GDM1 (cell line): ENCODE measurements around the gene UBL4B.

Experiments used
- DNase-seq: peaks from one replicate; lab custom pipeline; 2025; lab: John Stamatoyannopoulos, UW

Gene UBL4B

DNA sequence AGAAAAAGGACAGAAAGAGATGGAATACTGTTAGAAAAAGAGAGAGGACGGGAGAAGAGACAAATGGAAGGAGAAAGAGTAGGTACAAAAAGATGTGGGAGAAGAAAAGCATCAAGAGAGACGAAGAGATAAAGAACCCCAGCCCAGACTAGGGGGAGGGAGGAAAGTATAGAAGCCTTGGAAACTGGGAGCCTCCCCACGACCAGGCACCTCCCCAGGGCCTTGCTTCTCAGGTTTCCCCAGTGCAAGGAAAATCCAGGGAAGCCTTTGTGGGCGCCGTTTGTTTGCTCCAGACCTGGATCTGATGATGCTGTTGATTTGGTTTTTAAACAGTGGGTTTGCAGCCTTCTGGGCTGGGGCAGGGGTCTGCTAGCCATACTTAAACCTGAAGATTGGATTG is 26.6 kb upstream of the UBL4B start:
- no peak for DNase-seq

DNA sequence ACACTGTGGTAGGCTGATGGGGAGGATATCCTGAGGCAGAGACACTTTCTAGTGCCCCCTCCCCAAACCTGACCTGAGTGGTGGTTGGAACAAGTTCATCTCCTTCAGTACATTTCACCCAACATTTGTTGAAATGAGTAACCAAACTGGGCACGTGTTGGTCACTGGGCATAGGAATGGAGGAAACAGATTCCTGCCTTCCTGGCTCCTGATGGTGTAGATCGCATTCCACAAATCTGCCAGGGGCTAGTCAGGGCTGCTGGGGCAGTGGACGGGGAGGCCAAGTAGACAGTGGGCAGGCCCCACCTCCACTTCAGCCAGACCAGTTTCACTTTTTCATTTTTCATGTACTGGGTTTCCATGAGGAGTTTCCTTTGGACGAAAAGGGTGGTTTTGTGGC is 25.3 kb upstream of the UBL4B start:
- DNase-seq = no peak

DNA sequence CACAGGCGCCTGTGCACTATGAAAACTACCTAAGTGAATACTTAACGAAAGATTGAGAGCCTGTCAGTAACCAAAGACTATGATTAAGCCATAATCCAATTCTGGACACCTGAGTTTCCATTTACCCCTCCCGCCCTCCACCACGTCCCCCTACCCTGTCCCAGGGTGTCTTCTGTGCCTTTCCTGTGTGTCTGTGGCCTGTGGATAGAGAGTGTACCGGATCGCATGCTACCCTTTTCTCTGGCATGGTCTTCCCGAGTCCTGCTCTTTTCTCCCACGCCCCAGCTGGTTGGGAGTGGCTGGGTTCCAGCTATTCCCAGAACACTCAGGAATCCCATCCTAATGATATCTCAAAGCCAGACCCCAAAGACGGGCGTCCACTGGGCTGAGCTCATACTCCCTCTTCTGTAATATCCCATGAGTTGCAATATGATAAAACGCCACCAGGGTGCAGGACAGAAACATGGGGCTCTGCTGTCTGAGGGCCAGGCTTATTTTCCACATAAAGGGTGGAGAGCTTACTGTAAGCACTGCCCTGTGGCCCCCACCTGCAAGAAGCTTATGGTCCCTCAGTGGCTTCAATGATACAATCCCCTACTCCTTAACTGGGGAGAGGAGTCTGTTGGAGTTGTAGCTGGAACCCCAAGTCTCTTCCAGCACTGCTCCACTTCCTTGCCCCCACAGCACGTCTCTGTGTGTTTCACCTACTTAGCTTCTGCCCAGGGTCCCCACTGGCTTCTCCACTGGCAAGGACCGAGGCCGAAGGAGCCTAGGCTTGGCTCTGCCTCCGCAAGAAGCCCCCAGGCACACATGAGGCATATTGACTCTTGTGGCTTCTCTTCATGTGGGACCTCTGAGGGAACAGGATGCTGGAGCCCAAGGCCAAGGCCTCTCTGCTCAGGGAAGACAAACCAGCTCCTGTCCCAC is 24.2 kb upstream of the UBL4B start:
- DNase-seq = peak; percentile 28

DNA sequence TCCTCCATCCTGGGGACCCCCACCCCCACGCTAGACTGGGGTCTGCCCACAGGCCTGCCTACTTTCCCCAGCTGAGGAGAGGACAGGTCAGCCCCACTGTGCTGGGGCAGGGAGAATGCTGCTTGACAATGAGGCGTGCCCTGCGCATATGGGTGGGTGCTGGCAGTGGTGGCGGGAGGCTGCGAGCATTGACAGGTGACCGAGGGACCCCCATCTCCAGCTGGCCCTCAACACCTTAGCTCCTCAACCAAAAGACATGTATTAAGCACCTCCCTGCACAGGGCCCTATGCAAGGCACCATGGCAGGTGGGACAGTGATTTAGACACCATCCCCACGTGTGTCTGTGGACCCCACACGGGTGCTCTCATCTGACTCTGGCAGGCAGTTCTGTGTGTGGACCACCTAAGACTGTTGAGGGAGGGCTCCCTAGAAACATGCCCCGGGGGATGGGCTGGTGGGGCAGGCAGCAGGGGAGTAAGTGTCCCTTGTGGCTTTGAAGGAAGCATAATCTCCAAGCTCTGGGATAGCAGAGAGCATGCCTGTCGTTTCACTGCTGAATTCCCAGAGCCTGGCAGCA is 23.4 kb upstream of the UBL4B start:
- DNase-seq = no peak

DNA sequence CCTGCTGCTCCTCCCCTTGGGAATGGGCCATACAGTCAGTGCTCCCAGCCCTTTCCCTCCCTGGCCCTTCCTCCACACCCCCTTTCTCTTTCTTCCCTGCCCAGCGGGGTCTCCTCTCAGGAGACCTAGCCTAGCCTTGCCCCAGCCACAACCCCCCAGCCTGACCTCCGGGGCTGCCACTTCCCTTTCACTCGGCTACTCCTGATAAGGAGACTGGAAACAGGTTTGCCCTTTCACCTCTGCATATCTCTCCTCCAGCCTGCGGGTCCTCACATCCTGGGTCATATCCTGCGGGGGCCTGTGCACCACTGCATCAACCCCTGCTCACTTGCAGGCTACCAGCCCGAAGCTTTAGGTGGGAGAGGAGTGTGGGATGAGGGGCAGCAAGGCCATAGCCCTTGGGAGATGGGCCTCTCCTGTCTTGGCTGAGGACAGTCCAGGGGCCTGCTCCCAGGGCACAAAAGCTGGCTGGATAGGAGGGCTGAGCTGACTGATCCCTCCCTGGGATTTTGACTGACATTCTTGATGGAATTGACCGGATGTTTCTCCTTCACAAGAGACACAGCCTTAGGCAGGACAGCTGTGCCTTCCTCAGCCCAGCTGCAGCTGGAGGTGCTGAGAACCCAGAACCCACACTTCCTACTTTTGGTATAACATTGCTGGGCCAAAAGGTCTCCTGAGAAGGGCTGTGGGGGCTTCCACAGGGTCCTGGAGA is 22.5 kb upstream of the UBL4B start:
- no peak for DNase-seq

DNA sequence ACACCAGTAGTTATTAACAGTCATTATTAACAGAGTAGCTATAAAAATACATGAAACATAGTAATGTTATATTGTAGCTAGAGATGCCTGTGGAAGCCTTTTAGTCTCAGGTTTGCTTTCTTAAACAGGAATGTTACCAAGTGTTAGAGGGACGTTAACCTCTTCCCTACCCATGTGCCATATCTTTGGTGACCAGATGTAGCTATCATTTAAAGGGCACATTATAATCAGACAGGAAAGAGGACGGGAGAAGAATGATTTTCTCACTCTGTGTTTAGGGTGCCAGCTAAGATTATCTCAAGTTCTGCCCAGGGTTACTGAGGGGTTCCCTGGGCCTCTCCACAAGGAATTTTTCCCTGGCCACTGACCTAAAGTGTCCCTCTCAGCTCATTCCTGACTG is 20.9 kb upstream of the UBL4B start:
- no peak for DNase-seq

DNA sequence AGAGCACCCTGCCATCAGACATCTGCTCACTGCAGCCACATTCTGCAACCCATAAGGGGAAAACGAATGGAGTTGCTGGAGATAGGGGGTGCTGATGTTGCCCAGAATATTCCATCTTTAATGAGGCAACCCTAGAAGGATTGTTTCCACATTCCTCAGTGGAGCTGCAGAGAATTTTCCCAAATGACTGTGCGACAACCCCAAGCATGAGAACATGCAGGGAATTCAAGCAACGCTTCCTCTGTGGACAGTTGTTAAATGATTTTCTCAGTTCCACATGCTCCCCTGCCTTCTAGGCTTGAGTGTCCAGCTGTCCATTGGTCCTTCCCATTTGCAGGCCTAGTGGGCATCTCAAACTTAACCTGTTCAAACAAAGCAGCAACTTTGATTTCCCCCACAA is 20.5 kb upstream of the UBL4B start:
- no peak for DNase-seq

DNA sequence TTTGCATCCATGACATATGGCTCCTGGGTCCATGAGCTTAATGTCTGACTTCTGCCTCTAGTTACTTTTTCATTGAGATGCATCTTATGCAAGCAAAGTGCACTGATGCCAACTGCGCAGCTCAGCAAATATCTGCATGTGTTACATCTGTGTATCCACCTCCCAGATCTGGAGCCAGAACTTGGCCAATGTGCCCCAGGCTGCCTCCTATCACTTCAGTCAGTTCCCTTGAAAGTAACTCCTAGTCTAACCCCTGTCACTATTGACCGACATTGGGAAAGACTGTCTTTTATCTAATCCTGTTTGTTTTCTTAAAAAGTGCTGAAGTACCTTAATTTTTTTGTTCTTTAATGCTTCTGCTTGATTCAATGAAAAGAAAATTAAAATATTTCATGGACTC is 19.3 kb upstream of the UBL4B start:
- no peak for DNase-seq

DNA sequence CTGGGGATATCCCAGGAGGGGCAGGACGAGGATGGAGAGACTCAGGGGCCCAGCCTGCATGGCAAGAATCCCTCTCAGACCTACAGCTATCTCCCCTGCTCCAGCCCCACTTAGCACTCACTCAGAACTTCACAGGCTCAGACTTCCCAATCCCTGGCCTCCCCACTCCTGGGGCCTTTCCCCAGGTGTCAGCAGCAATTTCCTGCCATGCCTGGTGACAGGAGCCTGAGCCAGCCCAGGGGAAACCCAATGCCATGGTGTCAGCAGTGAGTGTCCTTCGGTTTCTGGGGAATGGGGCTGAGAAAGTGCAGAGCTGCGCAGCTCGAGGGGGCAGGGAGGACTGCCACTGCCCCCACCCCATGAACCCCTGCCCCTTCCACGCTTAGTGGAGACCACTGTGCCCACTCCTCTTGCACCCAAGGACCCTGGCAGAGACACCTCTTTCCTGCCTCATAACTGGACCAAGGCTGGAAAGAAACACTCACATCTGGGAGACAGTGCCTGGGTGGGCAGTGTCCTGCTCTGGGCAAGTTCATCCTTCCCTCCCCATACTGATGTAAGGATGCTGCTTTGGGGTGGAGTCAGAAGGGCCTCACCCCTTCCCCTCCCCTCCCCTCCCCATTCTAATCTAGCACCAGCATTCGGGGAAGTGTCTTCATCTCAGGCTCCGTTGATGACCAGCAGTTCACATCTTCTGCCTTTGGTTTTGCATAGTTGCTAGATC is 17.1 kb upstream of the UBL4B start:
- no peak for DNase-seq

DNA sequence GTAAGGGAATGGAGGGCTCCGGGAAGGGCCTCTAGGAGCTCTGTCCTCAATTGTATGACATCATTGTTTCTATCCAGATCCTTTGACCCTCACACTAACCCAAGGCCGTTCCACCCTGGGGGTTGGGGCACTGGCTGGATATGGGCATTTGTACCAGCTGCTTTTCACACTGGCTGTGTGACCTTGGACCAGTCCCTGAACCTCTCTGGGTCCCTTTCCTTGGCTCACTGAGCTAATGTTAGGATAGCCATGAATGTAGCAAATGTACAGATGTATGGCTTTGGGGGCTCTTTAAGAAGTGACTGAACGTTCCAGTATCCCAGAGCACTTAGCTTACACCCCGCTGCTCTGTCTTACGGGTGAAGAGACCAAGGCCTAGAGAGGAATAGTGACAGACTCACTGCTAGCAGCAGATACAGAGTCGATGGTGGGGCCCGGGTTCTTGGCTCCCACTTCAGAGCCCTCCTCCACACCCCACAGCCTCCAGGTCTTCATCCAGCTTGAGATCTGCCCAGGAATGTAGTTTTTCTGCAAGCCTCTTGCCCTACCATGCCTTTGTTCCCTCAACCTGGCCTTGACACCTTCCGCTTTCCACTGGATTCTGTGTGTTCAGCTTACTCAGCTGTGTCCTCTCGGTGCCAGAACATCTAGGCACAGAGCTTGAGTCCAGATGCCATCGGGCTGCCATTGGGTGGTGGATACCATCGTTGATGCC is 14.6 kb upstream of the UBL4B start:
- no peak for DNase-seq

DNA sequence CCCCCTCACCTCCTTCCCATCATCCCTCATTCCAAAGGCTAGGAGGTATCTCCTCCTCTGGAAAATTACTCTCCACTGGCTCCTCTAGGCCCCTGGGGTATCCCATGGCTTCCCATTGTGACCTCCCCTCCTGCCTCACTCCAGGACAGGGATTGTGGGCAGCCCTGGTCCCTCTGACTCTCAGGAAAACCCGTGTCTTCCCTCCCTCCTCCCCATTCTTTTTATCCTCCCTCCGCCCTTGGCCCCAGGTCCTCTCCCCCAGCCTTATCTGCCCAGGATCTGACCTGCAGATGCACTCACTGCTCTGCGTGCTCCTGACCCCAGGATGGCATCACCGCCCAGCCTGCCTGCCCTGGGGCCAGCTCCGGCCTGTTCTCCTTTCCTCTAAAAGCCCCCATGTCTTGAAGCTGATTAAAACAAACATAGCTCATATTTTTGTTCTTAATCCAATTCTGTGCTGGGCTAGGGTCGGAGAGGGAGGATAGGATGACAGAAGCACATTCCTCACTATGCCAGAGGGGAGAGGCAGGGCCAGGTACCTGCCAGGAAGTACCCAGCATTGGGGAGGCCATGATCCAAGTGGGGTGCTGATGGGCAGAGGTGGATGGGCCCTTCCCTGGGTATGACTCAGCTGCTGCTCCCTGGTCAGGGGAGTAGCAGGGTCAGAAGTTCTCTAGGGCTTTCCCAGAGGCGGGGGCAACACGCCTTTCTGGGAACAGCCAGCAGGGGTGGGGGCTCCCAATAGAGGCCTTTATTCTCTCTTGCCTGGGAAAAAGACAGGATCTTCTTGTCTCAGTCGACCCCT is 13.8 kb upstream of the UBL4B start:
- DNase-seq = no peak

DNA sequence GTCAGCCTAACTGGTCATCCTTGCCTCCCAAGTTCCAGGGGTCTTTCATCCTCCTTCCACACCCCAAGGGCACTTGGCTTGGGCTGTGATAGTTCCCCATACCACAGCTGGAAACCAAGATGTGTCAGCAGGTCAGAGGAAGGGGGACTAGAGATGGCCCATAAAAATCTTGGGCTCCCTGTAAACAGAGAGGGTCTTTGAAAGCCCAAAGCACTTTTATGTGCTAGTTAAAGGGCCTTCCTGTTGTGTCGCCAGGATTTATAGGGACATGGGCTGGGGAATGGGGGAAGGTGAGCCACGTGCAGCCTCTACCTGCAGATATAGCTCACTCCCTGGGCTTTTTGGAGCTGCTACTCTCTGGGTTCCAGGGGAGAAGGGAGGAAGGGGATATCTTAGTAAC is 11.9 kb upstream of the UBL4B start:
- DNase-seq = no peak

DNA sequence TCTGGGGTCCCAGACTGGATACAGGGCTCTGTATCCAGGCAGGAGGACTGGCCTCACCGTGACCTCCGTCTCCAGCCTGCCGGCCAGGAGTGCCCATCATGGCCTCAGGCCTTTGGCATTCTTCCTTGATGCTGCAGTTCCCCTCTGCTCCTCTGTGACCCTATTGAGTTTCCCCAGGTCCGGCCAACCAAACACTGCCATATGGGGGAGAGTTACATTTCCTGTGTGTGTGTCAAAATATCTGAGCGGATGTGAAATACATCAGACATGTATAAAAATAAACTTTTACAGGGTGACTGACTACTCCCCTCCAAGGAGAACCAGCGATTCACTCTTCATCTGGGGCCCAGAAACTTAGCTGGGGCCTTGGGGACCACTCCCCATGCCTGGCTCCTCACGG is 10.2 kb upstream of the UBL4B start:
- DNase-seq = no peak

DNA sequence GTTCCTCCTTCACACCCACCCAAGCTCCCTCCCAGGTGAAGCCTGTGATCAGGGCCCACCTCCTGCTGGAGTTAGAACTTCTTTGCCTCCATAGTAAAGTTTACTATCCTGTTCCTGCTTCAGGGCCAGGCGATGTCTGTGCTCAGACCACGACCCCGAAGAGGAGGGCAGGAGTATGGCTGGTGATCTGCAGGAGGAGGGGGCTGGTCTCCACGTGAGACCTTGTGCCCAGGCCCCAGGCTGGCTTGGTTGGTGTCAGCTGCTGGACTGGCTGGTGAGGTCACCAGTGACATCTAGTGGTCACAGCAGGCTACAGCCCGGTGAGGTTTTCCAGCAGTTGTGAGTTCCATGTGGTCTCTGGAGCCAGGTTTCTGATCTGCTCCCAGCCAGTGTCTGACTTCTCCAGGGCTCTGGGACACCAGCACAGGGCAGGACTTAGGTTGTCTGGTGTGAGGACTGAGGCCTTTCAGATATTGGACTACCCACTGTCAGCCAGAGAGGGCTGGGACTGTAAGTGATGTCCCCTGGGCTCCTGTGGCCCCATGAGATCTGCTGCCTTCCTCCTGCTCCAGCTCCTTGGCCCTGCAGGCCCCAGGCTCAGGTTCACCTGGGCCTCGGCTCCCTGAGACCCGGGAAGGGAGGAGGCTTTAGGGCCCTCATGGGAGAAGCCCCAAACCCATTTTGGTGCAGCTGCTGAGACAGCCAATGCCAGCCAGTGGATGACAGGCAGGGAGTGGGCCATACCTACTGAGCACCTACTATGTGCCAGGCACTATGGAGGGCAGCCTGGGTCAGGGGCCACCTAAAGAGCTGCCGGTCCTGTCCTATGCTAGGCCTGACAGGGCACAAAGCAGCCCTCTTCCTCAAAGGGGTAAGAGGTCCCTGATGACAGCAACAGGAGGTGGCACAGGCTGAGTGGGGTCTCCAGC is 6.0 kb upstream of the UBL4B start:
- peak; percentile 21 for DNase-seq

DNA sequence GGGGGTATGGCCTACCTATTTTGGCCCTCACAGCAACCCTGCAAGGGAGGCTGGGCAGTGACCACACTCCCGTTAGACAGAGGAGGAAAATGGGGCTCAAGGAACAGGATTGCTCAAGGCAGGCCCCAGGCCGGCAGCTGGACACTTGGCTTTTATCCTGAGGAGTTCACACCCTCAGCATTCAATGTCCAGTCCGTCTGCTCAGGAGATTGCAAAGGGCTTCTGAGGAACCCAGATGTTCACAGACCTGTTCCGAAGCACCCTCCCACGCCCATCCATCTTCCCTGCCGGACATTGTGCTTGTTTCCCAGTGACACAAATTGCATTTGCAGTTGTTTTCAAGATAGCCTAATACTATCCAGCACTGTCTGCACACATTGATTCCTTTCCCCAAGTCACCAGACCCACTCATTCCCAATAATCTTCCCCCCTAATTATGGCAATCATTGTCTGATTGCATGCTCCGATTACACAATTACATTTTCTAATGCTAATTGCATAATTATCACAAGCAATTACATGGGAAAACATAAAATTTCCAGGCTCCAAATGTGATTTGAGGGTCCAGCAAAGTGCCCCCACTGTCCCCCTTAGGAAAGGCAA is 4.3 kb upstream of the UBL4B start:
- DNase-seq = no peak

DNA sequence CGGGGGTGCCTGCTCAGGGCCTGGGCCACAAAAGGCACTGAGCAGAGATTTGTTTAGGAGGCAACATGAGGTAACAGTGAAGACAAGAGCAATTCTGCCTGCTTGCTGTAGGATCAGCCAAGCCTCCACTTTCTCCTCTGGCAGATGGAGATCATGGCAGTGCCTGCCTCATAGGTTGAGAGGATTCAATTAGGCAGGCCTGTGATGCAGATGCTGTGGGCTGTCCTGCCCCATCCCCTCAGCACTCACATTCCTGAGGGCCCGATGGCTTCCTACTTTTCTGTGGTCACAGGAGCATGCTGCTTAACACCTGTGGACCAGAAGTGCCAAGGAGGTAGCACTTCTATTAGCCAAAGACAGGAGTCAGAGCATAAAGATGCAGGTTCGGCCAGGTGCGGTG is 1.2 kb upstream of the UBL4B start:
- no peak for DNase-seq

DNA sequence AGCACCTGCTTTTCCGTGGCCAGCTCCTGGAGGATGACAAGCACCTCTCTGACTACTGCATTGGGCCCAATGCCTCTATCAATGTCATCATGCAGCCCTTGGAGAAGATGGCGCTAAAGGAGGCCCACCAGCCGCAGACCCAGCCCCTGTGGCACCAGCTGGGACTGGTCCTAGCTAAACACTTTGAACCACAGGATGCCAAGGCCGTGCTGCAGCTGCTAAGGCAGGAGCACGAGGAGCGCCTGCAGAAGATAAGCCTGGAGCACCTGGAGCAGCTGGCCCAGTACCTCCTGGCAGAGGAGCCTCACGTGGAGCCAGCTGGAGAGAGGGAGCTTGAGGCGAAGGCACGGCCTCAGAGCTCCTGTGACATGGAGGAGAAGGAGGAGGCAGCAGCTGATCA is 413 bp downstream of the UBL4B start:
- DNase-seq = no peak

DNA sequence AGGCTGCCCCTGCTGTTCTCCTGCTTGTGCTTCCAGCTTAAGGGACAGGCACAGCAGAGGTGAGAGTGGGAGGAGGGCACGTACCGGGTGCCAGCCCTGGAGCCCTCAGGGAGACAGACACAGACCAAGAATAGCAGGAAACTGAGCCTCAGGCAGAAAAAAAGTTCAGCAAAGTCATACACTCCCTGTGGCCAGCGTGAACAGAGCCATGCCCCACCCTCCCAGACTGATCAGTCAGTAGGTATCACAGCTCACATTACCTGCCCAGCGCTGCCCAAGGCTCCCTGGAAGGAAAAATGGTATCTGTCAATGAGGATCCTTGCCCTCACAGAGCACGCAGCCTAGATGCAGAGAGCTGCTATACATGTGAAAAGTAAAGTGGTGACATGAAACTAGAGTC is 1.3 kb downstream of the UBL4B start:
- DNase-seq = no peak

DNA sequence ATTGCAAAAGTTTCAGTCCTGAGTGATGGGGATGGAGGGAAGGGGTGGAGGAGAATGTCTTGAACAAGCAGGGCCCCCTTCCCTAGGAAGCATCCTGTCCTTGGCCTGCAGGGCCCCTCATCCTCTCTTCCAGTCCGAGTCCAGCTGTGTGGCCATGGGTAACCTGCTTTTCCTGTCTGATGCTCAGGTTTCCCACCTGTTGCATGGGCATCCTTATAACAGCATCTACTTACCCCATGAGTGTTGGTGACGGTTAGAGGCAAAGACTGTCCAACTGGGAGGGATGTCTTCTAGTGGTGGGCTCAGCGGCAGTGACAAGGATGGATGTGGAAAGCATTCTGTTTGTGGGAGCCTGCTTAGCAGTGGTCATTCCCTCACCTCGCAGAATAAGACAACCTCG is 1.9 kb downstream of the UBL4B start:
- DNase-seq = no peak
